Subcutaneous adipose tissue (tissue), 4 donors: ENCODE measurements around the gene EIF2AK2. TPM values are rescaled to one million over a fixed set of nuclear protein-coding genes. Genes with fewer than 3 reads are reported as not detected.

Experiments used
- CTCF ChIP-seq: fragments of 450-650 bp; IDR thresholded peaks from one replicate; pipeline ENCODE4 v1.5.1; 2016; ENCODE audit warnings: low read depth, mild to moderate bottlenecking, control low read depth, antibody characterized with exemption, moderate library complexity
- total RNA-seq, 4 donors: library from RNA; depleted of rRNA; stranded (reverse); fragments of >200 nt; gene quantifications; one replicate each; pipeline ENCODE4 v1.1.0, GENCODE V29; 2016

The EIF2AK2 gene
- 10 to 100 TPM; 24.2 to 30.2 (median 27.5) TPM for total RNA-seq

GRCh38 chr2:37156857-37157714, at the start of gene EIF2AK2:
Gene EIF2AK2 (minus strand): TSS chr2:37156980. CDS start chr2:37147806, 9,174 bp downstream.
- no peak for TF ChIP-seq CTCF

GRCh38 chr2:37205689-37206341, 49.0 kb upstream of the EIF2AK2 start:
- no peak for TF ChIP-seq CTCF

GRCh38 chr2:37203708-37204107, 46.9 kb upstream of the EIF2AK2 start:
- TF ChIP-seq CTCF: no peak

- no peak for TF ChIP-seq CTCF
Measured at GRCh38 chr2:37201766-37202165, 45.0 kb upstream of the EIF2AK2 start.

- no peak for TF ChIP-seq CTCF
Measured at GRCh38 chr2:37201208-37201607, 44.4 kb upstream of the EIF2AK2 start.

GRCh38 chr2:37198681-37199065, 41.9 kb upstream of the EIF2AK2 start:
- TF ChIP-seq CTCF: no peak
